ENCODE results near the gene HEY2.
"Not testable (repeated sequence)": the region's sequence is repeated elsewhere in the genome, so short reads cannot be mapped to it uniquely, and the experiment has no call there.

Gene HEY2

DNA sequence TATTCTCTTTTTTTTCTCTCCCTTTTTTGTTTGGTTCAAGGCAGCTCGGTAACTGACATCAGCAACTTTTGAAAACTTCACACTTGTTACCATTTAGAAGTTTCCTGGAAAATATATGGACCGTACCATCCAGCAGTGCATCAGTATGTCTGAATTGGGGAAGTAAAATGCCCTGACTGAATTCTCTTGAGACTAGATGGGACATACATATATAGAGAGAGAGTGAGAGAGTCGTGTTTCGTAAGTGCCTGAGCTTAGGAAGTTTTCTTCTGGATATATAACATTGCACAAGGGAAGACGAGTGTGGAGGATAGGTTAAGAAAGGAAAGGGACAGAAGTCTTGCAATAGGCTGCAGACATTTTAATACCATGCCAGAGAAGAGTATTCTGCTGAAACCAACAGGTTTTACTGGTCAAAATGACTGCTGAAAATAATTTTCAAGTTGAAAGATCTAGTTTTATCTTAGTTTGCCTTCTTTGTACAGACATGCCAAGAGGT is 10.6 kb downstream of the HEY2 start:
- TF ChIP-seq, protein P1, sequence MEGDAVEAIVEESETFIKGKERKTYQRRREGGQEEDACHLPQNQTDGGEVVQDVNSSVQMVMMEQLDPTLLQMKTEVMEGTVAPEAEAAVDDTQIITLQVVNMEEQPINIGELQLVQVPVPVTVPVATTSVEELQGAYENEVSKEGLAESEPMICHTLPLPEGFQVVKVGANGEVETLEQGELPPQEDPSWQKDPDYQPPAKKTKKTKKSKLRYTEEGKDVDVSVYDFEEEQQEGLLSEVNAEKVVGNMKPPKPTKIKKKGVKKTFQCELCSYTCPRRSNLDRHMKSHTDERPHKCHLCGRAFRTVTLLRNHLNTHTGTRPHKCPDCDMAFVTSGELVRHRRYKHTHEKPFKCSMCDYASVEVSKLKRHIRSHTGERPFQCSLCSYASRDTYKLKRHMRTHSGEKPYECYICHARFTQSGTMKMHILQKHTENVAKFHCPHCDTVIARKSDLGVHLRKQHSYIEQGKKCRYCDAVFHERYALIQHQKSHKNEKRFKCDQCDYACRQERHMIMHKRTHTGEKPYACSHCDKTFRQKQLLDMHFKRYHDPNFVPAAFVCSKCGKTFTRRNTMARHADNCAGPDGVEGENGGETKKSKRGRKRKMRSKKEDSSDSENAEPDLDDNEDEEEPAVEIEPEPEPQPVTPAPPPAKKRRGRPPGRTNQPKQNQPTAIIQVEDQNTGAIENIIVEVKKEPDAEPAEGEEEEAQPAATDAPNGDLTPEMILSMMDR (conservative IDR thresholded peaks at IDR 0.05), result no peak
- H3K27ac ChIP-seq, result no peak overlapping the region

GRCh38 chr6:125764121-125764671 is 14.8 kb downstream of the HEY2 start:
- no peak overlapping the region for H3K27ac ChIP-seq

DNA sequence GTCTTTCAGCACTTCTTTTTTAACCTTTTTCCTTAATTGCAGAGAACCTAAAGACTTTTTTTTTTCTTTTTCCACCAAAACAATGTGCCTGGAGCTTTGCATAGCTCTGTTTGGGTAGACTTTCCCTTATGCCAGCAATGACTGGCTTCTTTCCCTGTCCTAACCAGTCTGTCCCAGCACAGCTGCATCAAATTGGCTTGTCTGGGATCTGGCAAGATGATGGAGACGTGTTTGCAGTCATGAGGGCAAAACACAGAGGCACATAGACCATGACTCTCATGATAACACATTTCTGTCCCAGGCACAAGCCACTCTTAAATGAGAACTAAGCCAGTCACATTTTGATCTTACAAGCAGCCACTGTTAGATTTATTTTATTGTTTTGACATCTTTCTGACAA is 16.5 kb downstream of the HEY2 start:
- H3K27ac ChIP-seq, result no peak overlapping the region
- TF ChIP-seq, protein P1 (conservative IDR thresholded peaks at IDR 0.05), result no peak

More at GRCh38 chr6:125764121-125764671, 14.8 kb downstream of the HEY2 start:
- TF ChIP-seq, protein P1 (conservative IDR thresholded peaks at IDR 0.05), result no peak

DNA sequence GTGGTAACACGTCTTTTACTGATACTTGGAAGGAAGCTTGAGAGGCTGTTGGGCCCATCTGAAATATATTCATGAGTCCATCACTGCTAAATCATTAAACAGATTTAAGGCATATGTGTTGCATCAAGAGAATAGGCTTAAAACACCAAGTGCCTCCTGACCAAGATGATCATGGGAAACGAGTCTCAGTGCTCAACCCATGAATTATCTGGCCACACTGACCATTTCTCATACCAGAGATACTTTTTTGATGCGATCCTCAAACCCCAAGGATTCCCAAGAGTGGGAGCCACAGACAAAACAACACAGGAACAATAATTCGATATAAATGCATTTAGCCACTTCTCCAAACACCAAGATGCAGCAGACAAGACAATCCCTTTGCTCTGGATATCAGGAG is 17.2 kb downstream of the HEY2 start:
- TF ChIP-seq, protein P1 (conservative IDR thresholded peaks at IDR 0.05), result no peak

DNA sequence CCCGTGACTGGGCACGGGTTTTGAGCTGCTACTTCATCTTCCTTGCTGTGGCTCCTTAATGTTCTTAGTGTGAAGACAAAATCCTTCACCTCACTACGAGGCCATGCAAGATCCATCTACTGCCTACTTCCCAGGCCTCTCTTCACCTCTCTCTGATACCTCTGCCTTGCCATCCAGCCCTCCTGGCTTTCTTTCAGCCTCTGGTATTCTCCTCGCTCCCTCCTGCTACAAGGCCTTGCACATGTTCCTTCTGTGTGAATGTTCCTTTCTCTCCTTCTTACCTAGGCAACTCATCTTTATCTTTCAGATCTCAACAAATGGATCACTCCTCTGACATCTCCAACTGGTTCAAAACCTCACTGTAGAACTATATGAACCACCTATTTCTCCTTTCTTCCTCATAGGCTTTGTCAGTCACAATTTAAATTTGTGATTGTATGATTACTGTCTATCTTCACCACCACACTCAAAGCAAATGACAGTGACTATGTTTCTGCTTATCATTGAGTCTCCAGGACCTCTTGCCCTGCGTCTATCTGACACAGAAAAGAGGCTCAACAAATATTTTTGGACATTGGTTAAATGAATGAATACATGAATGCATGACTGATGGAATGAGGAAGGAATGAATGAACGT is 19.8 kb downstream of the HEY2 start:
- TF ChIP-seq, protein P1 (conservative IDR thresholded peaks at IDR 0.05), result no peak

More for the DNA sequence above, 17.2 kb downstream of the HEY2 start:
- H3K27ac ChIP-seq, result no peak overlapping the region

DNA sequence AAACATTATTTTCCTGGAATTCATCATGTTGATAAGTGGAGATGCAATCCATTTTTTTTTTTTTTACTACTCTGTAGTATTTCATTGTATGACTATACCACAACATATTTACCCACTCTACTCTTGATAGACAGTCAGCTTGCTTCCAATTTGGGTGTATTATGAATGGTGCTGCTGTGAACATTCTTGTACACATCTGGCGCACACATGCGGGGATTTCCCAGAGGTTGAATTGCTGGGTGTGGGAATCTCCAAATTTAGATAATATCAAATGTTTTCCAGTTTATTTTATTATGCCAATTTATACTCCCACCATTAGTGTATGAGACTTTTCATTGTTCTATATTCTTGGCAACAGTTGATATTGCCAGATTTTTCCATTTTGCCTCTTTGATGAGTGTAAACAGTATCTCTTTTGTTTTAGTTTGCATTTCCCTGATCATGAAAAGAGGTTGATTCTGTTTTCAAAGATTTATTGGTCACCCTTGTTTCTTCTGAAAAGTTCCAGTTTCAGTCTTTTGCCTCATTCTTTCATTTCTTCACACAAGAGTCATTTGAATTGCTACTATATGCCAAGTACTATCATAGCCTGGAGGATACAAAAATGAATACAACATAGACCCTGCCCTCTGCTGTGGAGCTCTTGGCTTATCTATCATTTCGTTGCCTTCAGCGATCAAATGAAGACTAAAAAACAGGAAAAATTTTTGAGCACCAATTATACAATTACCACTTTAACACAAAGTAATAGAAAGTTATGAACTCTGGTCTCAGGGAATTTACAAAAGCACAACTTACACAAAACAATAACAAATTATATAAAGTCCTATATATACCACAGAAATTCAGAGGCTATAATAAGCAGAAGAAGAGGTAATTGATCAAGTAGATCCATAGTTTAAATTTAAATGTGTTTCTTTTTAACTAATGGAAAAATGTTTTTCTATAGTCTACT is 24.2 kb downstream of the HEY2 start:
- TF ChIP-seq, protein P1 (conservative IDR thresholded peaks at IDR 0.05), result no peak
- H3K27ac ChIP-seq, result no peak overlapping the region

More for the DNA sequence above, 19.8 kb downstream of the HEY2 start:
- no peak overlapping the region for H3K27ac ChIP-seq

DNA sequence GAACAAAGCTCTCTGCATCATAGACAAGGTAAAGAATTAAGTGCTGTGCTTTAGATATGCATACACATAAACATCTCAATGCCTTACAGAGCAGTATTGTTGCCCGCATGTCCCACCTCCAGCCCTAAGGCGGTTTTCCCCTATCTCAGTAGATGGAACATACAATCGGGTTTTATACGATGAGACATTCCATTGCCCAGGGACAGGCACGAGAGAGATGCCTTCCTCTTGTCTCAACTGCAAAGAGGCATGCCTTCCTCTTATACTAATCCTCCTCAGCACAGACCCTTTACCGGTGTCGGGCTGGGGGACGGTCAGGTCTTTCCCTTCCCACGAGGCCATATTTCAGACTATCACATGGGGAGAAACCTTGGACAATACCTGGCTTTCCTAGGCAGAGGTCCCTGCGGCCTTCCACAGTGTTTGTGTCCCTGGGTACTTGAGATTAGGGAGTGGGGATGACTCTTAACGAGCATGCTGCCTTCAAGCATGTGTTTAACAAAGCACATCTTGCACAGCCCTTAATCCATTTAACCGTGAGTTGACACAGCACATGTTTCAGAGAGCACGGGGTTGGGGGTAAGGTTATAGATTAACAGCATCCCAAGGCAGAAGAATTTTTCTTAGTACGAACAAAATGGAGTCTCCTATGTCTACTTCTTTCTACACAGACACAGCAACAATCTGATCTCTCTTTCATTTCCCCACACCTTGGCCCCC is 26.8 kb downstream of the HEY2 start:
- H3K27ac ChIP-seq, result not testable (repeated sequence)

All from VCaP (cell line).